Loucy (cell line): Measurements from ENCODE around the gene CREB3L4.

Experiments used
- EZH2phosphoT487 ChIP-seq: fragments of 200-600 bp; IDR thresholded peaks from 2 replicates; pipeline ENCODE4 v1.6.1; 2018; ENCODE audit warnings: antibody characterized with exemption, mild to moderate bottlenecking, moderate library complexity, borderline replicate concordance
- TF ChIP-seq, protein P1 (sequence below): fragments of 200-600 bp; sonication (generic); conservative IDR thresholded peaks from 2 replicates; pipeline ENCODE4 v1.5.1; 2014; ENCODE audit warnings: mild to moderate bottlenecking, antibody characterized with exemption, low read length

- TF ChIP-seq, protein P1, sequence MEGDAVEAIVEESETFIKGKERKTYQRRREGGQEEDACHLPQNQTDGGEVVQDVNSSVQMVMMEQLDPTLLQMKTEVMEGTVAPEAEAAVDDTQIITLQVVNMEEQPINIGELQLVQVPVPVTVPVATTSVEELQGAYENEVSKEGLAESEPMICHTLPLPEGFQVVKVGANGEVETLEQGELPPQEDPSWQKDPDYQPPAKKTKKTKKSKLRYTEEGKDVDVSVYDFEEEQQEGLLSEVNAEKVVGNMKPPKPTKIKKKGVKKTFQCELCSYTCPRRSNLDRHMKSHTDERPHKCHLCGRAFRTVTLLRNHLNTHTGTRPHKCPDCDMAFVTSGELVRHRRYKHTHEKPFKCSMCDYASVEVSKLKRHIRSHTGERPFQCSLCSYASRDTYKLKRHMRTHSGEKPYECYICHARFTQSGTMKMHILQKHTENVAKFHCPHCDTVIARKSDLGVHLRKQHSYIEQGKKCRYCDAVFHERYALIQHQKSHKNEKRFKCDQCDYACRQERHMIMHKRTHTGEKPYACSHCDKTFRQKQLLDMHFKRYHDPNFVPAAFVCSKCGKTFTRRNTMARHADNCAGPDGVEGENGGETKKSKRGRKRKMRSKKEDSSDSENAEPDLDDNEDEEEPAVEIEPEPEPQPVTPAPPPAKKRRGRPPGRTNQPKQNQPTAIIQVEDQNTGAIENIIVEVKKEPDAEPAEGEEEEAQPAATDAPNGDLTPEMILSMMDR = no peak
- TF ChIP-seq EZH2phosphoT487 = no peak
These were observed 4.5 kb upstream of the CREB3L4 start, which contains the start of gene SLC39A1 for GRCh38 chr1:153963030-153963849.
